G401.6 (cell line): ENCODE measurements around the gene C11orf52.
"Not testable (repeated sequence)": the region's sequence is repeated elsewhere in the genome, so short reads cannot be mapped to it uniquely, and the experiment has no call there.

Experiments
- FAIRE-seq: peaks from 2 replicates; lab custom pipeline; 2012; peaks lifted over from hg19 to GRCh38; lab: Jason Lieb, UNC

C11orf52 gene, protein sequence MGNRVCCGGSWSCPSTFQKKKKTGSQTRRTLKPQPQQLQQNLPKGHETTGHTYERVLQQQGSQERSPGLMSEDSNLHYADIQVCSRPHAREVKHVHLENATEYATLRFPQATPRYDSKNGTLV

DNA sequence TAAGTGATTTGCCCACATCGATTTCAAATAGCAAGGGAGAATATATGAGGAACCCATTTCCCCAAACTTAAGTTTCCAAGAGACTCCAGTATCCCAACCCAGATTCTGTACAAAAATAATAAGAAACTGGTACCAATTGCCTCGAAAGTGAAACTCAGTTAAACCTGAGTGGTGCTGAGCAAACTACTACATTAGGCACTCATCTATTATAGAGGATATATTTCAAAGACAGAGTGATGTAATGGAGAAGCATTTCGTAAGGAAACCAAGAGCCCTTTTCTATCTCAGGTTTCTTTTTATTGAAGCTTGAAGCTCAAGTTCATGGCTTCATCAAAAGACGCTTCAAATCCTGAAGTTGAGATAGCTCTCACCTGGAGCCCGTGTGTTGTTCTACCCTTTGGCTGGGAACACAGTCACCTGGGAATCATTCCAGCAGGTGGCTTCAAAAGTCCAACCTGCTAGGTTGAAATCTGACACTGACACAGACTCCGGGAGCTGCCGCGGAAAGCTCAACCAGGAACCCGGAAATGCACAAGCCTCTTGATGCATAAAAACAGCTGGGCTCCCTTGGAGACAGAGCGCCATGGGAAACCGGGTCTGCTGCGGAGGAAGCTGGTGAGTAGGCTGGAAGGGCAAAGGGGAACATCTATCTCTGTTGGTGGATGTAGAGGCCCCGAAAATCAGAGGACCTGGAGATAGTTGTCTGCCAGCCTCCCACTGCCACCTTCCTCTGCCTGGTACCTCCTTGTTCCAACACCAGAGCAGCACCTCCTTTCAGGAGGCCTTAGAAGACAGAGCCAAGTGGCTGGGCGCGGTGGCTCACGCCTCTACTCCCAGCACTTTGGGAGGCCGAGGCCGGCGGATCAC, at the start of gene C11orf52:
C11orf52 (plus strand) TSS at position 524 of the 867 bp plus-strand sequence; CDS start at position 584, 60 bp downstream.
- FAIRE-seq: no peak

DNA sequence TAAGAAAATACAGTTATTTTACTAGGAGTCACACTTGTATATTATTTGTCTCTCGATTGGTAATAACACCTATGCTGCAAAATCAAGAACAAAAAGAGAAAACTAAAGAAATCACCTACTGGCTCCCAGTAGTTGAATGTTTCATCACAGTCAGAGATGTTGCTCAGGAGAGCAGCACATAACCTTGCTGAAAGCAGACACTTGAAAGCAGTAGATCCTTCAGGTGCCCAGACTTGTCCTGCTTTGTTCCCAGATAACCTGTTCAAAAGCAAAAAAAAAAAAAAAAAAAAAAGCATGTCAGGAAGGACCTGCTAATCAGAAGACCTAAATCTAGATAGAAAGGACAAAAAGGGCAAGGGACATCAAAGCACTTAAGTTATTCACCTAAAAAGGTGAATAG, 48.6 kb upstream of the C11orf52 start:
- FAIRE-seq: no peak

DNA sequence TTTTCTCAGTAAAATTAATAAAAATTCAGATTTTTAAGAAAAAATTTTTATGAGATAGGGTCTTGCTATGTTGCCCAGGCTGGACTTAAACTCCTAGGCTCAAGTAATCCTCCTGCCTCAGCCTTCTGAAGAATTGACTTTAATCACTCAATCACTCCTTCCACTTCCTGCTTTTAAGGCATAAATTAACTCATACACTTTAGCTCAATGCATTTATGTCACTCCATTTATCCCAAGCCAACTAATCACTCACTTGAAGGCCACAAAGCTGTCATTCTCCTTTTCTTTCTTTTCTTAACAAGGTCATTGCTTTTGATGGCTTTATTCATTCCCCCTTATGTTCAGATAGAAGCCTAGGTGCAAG, 48.2 kb upstream of the C11orf52 start:
- no peak for FAIRE-seq

DNA sequence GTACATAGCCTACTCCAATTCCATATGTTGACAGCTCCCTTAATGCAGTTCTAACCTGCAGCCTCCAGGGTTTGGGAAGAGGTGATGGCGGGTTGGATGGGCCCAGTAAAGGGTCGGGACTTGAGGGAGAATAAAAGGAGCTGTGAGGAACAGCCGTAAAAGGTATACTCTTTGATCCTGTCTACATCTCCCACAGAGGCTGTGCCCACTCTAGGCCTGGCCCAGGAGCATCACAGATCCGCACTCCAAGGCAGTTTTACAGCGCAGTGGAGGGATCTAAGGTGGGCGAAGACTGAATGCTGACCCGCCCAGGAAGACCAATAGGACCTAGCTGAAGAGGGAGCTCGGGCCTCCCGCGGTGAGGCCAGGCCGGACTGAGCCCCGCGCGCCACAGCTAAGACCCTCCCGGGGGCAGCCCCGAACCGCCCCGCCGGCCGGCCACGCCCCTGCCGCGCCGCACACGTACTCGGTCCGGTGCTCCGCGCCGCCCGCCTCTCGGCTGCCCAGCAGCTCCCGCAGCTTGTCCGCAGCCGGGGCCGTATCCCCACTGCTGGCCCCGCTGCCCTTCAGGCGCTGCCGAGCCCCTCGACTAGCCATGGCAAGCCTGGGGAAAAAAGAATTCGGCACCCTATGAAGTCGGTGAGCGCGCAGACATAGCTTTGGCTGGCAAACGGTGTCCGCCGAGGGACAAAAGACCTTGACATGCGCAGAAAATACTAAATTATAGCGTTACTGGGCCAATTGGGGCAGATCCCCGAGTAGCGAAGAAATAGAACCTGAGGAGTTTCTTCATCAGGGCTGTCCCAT, 47.6 kb upstream of the C11orf52 start, which contains the start of gene ALG9:
ALG9 (minus strand) TSS at position 696 of the 807 bp plus-strand sequence; CDS start at position 597, 99 bp downstream.
- FAIRE-seq: peak; percentile 55

DNA sequence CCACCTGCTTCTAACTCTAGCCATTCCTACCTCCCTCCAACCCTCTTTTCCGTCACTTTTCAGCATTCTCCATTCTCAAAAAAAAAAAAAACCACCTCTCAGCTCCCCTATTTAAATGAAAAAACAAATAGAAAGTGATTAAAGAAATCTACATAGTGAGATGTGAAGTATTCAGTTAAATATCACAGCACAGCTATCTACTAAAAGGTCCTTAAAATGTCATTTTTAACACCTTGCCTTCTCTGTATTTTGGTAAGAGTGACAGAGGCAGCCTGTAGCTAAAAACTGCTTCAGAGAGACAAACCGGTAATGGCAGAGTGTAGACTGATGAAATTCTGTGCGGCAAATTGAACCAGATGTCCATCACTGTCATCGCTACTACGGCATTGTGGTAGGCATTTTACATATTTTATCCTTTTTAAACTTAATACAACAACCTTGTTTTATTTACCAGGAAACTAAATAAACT, 47.0 kb upstream of the C11orf52 start:
- FAIRE-seq: no peak

DNA sequence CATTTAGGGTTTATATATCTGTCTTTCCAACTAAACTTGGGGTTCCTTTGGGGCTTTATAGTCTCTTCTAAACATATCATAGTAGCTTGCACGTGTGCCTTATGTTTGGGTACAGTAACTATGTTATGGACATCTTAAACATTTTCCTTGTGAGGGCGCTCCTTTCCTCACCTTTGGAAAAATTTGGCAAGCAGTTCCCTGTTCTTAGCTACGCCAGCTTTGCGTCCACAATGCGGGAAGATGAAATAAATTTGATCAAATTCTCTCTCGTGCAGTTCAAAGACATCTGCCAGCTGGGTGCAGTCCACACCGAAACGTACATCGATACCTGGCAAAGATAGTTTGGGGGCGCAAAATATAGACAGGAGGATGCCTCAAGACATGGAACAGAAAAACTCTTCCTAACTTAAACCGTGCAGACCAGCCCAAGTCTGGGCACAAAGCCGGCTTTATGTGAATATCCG, 40.3 kb upstream of the C11orf52 start:
- FAIRE-seq: no peak

DNA sequence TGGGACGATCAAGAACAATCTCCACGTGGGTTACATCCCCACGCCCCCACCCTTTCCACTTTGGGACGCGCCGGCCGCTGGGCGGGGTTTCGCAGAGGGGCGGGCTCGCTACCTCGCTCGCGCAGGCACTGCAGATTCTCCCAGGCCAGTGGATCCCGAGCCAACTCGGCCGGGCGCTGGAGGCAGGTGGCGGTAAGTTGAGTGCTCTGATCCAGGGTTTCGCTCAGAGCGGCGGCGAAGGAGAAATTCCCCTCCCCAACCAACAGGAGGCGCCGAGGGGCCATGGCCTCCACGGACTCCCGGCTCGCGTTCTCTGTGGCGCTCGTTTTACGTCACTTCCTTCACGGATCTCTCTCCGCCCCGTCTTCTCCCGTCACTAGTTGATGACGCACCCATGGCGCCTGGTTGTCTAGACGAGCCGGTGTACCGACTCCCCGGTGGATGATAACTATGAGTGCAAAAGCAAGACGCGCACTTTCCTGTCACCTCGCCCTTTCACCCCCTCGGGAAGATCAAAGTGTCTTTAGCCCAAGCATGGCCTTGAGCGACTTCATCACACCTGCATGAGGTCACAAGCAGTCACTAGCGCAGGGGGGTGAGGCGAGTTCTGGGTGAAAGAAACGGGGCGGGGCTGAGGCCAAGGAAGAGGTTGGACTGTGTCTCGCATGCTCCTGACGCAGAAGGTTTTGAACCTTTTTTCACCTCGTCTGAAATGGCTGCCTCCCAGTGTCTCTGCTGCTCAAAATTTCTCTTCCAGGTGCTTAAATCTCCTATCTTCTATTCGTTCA, 39.7 kb upstream of the C11orf52 start, which contains the start of the genes CFAP68 and FDXACB1:
CFAP68 (plus strand) TSS at position 693 of the 788 bp plus-strand sequence; CDS start at position 713, 20 bp downstream.
FDXACB1 (minus strand) TSS at position 317 of the 788 bp plus-strand sequence; CDS start at position 284, 33 bp downstream.
- FAIRE-seq: peak; percentile 97

DNA sequence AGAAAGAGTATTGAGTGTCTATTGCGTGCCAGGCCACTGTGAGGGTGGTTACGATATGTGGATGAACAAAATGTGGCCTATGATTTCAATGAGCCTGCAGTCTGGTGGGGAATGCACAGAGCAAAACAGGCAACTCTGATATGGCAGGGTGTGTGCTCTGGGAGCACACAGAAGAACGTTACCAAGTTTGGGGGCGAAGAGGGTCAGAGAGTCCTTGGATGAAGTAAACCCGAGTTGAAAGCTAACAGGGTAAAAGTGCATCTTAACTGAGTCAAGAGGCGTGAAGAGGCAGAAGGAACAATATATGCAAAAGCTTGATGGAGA, 39.1 kb upstream of the C11orf52 start:
- no peak for FAIRE-seq

DNA sequence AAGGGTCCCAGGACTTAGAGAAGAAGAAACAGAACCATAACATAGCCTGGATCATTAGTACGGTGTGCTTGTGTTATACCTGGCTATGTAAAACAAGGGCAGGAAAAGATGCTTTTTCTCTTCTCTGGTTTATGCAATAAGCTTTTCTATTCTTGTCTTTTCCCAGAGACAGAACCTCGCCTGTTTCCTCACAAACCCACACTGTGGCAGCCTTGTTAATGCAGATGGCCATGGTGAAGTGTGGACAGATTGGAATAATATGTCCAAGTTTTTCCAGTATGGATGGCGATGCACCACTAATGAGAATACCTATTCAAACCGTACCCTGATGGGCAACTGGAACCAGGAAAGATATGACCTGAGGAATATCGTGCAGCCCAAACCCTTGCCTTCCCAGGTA, 36.5 kb upstream of the C11orf52 start:
- FAIRE-seq: no peak

DNA sequence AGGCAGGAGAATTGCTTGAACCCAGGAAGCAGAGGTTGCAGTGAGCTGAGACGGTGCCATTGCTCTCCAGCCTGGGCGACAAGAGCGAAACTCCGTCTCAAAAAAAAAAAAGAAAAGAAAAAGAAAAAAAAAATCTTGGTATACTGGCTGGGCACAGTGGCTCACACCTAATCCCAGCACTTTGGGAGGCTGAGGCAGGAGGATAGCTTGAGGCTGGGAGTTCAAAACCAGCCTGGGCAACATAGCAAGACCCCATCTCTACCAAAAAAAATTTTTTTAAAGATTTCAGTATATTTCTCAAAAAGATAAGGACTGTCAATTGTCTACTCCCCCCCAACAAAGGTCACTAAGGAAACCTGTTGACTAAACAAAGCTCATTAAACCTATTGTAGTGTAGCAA, 33.7 kb upstream of the C11orf52 start:
- FAIRE-seq: not testable (repeated sequence)

DNA sequence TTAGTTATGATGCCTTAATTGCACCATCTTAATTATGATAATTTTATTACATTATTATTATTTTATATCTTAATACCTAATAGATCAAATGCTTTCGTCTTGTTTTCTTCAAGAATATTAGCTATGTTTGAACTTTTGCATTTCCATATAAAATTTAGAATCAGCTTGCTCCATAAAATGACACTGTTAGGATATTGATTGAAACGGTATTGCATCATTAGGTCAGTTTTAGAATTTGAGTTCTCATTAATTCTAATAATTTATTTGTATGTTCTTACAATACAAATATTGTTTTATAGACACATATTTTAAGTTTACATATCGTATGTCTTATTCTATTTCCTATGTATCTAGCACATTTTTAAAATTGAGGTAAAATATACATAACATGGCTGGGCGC, 32.7 kb upstream of the C11orf52 start:
- peak; percentile 57 for FAIRE-seq

DNA sequence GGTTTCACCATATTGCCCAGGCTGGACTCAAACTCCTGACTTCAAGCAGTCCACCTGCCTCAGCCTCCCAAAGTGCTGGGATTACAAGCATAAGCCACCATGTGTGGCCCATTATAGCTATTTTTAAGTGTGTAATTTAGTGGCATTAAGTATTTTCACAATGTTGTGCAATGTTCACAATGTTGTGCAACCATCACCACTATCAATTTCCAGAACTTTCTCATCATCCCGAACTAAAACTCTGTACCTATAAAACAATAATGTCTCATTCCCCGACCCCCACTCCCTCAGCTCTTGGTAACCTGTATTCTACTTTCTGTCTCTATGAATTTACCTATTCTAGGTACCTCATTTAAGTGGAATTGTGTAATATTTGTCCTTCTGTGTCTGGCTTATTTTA, 31.9 kb upstream of the C11orf52 start:
- FAIRE-seq: no peak

DNA sequence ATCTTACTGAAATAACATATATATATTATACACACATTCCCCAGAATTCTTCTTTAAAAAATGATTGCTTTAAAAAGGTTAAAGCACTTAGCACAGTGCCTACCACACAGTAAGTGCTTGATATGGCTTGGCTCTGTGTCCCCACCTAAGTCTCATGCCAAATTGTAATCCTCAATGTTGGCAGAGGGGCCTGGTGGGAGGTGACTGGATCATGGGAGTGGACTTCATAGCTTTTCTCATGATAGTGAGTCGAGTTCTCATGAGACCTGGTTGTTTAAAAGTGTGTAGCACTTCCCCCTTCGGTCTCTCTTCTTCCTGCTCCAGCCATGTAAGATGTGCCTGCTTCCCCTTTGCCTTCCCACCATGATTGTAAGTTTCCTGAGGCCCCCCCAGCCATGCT, 13.3 kb upstream of the C11orf52 start:
- no peak for FAIRE-seq

DNA sequence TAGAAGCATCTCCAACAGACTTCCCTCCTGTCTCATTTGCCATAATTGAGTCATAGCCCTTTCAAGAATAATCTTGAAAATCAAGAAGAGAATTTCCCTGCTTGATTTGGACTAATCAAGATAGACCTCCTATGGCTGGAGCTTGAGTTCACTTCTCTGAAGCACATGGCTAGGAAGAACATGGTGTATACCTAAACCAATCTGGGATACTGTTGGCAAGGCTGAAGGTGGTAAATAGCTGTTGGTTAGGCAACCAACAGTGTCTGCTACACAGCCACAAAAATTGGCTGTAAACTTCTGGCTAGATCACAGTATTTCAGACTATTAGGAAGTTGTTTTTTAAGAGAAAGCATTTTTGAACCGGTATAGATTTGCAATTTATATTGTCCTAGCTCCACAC, 12.0 kb upstream of the C11orf52 start:
- FAIRE-seq: no peak

DNA sequence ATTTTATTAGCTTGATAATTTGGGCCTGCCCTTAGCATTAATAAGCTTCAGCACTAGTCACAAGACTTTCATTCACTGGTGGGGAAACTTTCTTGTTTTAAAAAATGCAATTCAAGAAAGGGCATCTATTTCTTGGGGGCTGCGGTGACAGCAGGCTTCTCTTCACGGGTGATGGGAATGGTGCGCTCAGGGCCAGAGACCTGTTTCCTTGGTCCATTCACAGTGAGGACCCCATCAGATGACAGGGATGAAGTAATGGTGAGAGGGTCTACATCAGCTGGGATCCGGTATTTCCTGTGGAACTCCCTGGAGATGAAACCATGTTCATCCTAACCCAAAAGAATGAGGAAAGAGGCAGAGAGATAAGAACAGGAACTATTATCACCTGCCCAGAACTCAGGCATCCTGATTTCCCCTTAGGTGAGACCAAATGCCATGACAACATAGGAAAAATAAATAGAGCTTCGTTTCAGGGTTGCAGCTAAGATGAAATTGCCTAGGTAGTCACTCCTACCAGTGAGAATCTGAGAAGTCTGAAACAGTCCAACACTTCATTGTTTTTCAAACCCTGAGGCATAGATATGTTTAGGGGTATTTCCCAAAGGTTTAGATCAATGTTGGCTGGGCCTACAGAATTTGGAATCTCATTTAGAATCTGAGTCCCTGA, 9.9 kb upstream of the C11orf52 start:
- FAIRE-seq: no peak

DNA sequence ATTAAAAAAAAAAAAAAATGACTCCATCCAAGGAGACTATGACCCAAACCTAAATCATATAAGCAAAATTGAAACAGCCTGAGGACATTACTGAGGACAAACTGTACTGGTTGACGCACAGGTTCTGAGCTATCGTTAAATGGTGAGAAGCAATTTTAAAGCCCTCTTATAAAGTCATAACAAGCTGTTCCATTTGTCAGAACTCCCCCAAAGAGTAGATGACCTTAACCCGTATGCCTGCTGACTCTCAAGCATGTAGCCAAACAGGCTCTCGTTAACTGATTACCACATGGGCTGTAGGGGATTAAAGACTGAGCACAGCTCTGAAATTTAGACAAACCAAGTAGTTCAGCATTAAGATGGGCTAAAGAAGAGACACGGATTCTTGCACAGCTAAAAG, 9.3 kb upstream of the C11orf52 start:
- no peak for FAIRE-seq

DNA sequence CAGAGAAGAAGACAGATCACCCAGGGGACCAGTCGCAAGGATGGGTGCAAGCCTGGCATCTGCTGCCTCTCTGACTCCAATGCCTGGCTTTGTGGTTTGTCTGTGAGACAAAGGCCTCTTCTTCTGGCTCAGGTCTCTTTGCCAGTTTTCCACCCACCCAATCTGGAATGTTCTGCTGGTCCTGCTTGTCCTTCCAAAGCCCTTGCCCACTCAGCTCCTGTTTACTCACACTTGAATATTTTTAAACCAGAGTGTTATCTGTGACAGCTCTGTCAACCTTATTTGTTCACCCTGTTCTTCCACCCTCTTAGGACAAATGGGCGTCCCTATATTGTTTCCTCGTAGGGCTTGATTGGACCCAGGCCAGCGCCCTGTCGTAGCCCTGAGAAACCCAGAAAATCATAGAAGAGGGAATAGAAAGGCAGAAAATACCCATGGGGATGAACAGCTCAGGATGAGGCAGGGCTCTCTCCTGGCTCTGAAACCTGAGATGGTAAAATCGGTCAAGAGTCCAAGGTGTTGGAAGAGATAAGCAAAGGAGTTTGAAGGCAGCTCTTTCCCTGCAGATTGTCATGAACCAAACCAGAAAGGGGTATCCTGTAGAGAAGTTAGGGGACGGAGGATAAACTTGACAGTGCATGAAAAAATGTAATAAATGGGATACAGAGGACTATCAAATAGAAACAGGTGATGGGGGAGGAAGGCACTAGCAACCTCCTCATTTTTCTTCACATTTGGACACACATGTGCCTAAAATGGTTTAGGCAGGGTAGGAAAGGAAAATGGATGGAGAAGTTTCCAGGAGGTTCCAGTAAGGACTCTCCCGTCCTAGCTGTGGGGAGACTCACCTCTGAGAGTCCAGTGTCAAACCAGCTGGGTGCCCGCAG, 7.8 kb upstream of the C11orf52 start:
- FAIRE-seq: no peak

DNA sequence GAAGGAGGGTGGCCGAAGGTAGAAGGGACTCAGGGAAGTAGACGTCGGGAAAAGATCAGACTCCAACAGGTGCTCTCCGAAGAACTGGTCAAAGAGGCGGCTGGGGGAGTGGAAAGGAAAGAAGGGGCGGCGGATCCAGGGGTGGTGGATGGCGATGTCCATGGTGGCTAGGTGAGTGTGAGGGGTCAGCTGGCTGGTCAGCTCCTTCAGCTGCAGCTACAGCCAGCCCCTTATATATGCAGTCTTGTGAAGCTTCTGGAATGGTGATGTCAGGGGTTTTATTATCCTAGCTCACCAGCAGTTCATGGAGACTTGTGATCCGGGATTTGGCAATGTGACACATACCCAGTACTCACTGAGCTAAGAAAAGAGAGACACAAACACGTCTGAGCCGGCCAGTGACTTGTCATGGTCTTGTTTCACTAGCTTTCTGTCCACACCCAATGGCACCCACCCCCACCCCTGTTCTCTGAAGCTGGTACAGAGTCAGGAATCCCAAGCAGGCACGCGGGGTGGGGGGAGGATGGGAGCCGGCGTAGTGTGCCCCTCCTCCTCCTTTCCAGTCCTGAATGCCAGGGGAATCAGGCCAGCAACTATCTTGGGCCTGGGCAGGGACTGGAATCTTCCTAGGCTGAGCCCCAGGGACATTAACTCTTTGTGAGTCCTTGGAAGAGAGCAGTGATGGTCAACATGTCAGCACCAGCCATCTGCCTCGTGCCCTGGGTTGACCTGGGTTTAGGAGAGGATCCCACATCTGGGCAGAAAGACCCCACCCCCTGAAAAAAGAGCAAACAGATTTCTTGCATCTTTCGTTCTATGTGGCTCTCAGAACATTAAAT, 6.9 kb upstream of the C11orf52 start, which contains the start of gene CRYAB:
CRYAB (minus strand) TSS at position 208 of the 839 bp plus-strand sequence; CDS start at position 162, 46 bp downstream.
- no peak for FAIRE-seq

DNA sequence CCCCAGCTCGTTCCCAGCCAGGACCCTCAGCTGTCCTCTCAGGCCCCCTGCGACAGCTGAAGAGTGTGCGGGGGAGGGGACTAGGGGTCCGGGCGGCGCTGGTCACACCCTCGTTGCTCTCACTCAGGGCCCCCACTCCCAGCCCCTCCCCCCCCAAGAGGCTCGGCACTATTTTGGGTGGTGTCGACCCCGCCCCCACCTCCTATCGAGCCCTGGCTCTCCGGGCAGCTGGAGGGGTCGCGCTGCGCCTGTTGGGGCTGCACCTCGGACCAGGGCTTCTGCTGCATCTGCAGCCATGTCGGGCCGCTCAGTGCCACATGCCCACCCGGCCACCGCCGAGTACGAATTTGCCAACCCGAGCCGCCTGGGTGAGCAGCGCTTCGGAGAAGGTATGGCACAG, 6.2 kb upstream of the C11orf52 start, which contains the start of gene HSPB2:
HSPB2 (plus strand) TSS at position 200 of the 400 bp plus-strand sequence; CDS start at position 296, 96 bp downstream.
- no peak for FAIRE-seq
